Chondrocyte (in vitro differentiated cells): Measurements from ENCODE around the gene DBF4. TPM values are rescaled to one million over a fixed set of nuclear protein-coding genes. Genes with fewer than 3 reads are reported as not detected.
"Not testable (repeated sequence)": the region's sequence is repeated elsewhere in the genome, so short reads cannot be mapped to it uniquely, and the experiment has no call there.

Experiments used
- DNase-seq: peaks from one replicate; pipeline ENCODE4 v3.0.0; 2021; ENCODE audit warnings: mixed read lengths, low spot score
- H3K27ac Mint-ChIP-seq: one replicate; pipeline ENCODE4 v1.8.0; 2021; ENCODE audit warnings: mild to moderate bottlenecking, moderate library complexity, mixed read lengths; ENCODE audit not compliant: unreplicated experiment
- H3K27me3 Mint-ChIP-seq: 2 replicates; pipeline ENCODE4 v1.8.0; 2021; ENCODE audit warnings: low read depth, mixed read lengths
- H3K36me3 Mint-ChIP-seq: 2 replicates; pipeline ENCODE4 v1.8.0; 2021; ENCODE audit warnings: low read depth, mixed read lengths
- H3K4me1 Mint-ChIP-seq: 2 replicates; pipeline ENCODE4 v1.8.0; 2021; ENCODE audit warnings: low read depth, mild to moderate bottlenecking, mixed read lengths
- H3K4me3 Mint-ChIP-seq: one replicate; pipeline ENCODE4 v1.8.0; 2021; ENCODE audit warnings: mild to moderate bottlenecking, moderate library complexity, mixed read lengths; ENCODE audit not compliant: unreplicated experiment
- H3K9me3 Mint-ChIP-seq: 2 replicates; pipeline ENCODE4 v1.8.0; 2021; ENCODE audit warnings: low read depth, mixed read lengths
- total RNA-seq: library from RNA; stranded (reverse); gene quantifications from 3 replicates; pipeline ENCODE4 v1.2.1, GENCODE V29; 2021
- TF ChIP-seq, protein P1 (sequence below): fragments of 200-600 bp; sonication (generic); IDR thresholded peaks from 2 replicates; pipeline ENCODE4 v1.5.0; 2021; ENCODE audit warnings: antibody characterized with exemption, mild to moderate bottlenecking, moderate library complexity

DBF4 gene
- total RNA-seq, 1 donor from 2014 or later = 10.3 TPM

DNA sequence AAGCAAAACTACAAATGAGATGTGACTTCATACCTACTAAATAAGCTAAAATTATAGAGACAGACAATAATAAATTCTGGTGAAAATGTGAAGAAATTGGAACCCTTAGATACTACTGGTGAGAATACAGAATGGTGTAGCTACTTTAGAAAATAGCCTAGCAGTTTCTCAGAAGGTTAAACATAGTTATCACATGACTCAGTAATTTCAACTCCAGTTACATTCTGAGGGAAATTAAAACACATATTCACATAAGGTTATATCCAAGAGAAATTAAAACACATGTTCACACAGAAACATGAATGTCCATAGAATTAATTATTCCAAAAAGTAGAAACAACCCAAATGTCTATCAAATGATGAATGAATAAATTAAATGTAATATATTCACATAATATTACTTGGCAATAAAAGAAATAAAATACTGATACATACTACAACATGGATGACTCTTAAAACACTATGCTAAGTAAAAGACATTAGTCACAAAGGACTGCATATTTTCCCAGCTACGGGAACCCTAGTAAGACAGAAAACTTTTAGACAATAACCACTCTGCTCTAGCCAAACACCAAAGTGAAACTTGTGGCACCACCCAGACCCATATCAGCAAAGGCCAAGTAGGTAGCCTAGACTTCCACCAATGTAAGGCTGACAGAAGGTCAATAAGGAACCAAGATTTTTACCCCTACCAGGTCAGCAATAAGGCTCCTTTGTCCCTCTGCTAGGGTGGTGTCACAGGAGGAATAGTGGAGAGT, 25.3 kb upstream of the DBF4 start:
- H3K9me3 Mint-ChIP-seq = no peaks in the 10 kb centered on the region
- peaks cover 16% of the 10 kb centered on the region for H3K4me1 Mint-ChIP-seq
- H3K27ac Mint-ChIP-seq = peak overlapping the region; percentile 30
- H3K27me3 Mint-ChIP-seq = no peaks in the 10 kb centered on the region
- no peak overlapping the region for H3K4me3 Mint-ChIP-seq
- TF ChIP-seq, protein P1, sequence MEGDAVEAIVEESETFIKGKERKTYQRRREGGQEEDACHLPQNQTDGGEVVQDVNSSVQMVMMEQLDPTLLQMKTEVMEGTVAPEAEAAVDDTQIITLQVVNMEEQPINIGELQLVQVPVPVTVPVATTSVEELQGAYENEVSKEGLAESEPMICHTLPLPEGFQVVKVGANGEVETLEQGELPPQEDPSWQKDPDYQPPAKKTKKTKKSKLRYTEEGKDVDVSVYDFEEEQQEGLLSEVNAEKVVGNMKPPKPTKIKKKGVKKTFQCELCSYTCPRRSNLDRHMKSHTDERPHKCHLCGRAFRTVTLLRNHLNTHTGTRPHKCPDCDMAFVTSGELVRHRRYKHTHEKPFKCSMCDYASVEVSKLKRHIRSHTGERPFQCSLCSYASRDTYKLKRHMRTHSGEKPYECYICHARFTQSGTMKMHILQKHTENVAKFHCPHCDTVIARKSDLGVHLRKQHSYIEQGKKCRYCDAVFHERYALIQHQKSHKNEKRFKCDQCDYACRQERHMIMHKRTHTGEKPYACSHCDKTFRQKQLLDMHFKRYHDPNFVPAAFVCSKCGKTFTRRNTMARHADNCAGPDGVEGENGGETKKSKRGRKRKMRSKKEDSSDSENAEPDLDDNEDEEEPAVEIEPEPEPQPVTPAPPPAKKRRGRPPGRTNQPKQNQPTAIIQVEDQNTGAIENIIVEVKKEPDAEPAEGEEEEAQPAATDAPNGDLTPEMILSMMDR = no peak
- no peak for DNase-seq
- no peaks in the 10 kb centered on the region for H3K36me3 Mint-ChIP-seq

DNA sequence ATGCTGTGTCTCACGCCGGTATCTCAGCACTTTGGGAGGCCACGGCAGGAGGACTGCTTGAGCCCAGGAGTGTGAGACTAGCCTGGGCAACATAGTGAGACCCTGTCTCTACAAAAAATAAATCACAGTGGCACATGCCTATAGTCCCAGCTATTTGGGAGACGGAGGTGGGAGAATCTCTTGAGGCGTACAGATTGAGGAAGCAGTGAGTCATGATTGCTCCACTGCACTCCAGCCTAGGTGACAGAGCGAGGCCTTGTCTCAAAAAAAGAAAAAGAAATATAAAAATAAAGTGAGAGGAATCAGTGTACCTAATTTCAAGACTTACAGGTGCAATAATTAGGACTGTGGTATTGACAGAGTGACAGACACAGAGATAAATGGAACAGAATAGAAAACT, 24.0 kb upstream of the DBF4 start:
- no peaks in the 10 kb centered on the region for H3K27me3 Mint-ChIP-seq
- H3K36me3 Mint-ChIP-seq = no peaks in the 10 kb centered on the region
- H3K4me3 Mint-ChIP-seq = no peak overlapping the region
- TF ChIP-seq, protein P1 = no peak
- peaks cover 16% of the 10 kb centered on the region for H3K4me1 Mint-ChIP-seq
- no peaks in the 10 kb centered on the region for H3K9me3 Mint-ChIP-seq
- no peak for DNase-seq
- H3K27ac Mint-ChIP-seq = no peak overlapping the region

DNA sequence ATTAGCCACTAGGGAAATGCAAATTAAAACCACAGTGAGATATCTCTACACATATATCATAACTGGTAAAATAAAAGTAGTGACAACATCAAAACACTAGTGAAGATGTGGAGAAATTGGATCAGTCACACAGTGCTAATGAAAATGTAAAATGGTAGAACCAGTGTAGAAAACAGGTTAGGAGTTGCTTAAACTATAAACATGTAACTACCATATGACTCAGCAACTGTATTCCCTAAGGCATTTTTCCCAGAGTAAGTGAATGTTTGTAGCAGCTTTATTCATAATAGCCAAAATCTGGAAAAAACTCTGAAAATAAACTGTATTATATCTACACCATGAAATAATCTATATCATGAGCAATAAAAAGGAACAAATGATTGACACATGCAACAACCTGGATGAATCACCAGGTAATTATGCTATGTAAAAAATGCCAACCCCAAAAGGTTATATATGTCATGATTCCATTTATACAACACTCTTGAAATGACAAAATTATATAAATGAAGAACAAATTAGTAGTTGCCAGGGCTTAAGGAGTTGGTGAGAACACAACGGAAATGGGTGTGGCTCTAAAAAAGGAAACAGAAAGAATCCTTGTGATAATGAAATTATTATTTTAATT, 22.9 kb upstream of the DBF4 start:
- DNase-seq = no peak
- TF ChIP-seq, protein P1 = no peak
- Mint-ChIP-seq H3K4me3 (no peak overlapping the region), H3K9me3 (peaks cover 2% of the 10 kb centered on the region), H3K4me1 (peaks cover 16% of the 10 kb centered on the region), H3K36me3 (peaks cover 6% of the 10 kb centered on the region), H3K27me3 (no peaks in the 10 kb centered on the region), H3K27ac (no peak overlapping the region)

DNA sequence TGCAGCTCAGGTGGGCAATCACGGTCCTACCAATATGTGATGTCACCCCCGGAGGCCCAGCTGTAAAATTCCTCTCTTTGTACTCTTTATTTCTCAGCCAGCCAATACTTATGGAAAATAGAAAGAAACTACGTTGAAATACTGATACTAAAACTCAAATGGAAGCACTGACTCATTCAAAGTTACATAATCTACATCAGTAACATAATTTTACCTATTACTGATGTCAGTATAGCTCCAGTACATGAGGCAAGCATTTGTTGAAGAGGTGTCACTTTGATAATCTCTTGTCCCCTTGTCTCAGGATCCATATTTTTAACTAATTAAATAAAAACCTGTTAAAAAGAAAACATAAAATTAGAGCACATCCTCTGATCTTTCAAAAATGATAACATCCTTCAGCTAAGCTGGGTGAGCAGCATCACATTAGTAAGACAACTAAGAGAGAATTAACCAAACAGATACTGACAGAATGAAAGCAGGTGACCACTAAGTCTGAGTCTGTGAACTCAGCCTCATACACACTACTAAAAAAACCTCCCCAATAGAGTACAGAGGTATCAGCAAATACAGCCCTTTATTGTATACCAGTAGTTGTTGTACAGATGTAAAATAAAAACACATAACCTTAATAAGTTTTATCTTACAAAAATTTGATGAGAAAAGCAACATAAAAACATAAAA, 17.7 kb upstream of the DBF4 start:
- no peak overlapping the region for H3K27ac Mint-ChIP-seq
- peaks cover 4% of the 10 kb centered on the region for H3K4me1 Mint-ChIP-seq
- DNase-seq = no peak
- TF ChIP-seq, protein P1 = no peak
- no peak overlapping the region for H3K4me3 Mint-ChIP-seq
- peaks cover 7% of the 10 kb centered on the region for H3K36me3 Mint-ChIP-seq
- peaks cover 4% of the 10 kb centered on the region for H3K9me3 Mint-ChIP-seq
- no peaks in the 10 kb centered on the region for H3K27me3 Mint-ChIP-seq

DNA sequence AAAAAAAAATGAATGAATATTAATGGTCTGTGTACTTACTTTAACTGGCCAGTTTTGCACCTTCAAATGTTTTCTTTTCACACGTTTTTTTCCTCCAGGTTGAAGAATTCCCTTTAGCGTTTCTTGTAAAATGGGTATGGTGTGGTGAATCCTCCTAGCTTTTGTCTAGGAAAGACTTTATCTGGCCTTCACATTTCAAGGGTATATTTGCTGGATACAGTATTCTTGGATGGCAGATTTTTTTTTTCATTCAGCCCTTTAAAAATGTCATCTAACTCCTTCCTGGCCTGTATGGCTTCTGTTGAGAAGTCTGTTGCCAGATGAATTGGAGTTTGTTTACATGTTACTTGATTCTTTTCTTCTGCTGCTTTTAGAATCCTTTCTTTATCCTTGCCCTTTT, 10.2 kb upstream of the DBF4 start:
- Mint-ChIP-seq H3K27ac (no peak overlapping the region), H3K9me3 (peaks cover 19% of the 10 kb centered on the region), H3K27me3 (no peaks in the 10 kb centered on the region), H3K36me3 (peaks cover 18% of the 10 kb centered on the region), H3K4me1 (no peaks in the 10 kb centered on the region), H3K4me3 (no peak overlapping the region)
- no peak for DNase-seq
- TF ChIP-seq, protein P1 = no peak

DNA sequence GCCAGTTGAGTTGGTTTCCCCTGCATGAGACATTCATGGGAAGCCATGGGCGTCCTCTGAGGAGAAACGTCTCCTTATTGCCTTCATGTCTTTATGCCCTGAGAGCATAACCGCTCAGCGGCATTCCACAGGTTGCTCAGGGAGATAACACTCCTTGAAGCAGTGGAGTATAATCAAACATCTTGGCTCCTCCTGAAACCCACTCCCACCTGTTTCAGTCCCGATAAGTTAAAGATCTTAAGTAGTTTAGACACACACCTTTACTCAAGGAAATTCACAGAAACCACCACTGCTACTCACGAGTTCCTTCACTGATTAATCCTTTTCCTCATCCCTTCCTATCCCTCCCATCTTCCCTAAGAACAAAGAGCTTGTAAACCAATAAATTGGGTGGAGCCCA, 9.8 kb upstream of the DBF4 start:
- Mint-ChIP-seq H3K9me3 (peaks cover 20% of the 10 kb centered on the region), H3K36me3 (peaks cover 19% of the 10 kb centered on the region)
- H3K27ac Mint-ChIP-seq, H3K27me3 Mint-ChIP-seq, H3K4me1 Mint-ChIP-seq, H3K4me3 Mint-ChIP-seq, DNase-seq: not testable (repeated sequence)
